ENCODE data around the gene ERO1B.
A peak's percentile ranks its signal among the peaks of the same experiment; 100 is the strongest.

Gene ERO1B

DNA sequence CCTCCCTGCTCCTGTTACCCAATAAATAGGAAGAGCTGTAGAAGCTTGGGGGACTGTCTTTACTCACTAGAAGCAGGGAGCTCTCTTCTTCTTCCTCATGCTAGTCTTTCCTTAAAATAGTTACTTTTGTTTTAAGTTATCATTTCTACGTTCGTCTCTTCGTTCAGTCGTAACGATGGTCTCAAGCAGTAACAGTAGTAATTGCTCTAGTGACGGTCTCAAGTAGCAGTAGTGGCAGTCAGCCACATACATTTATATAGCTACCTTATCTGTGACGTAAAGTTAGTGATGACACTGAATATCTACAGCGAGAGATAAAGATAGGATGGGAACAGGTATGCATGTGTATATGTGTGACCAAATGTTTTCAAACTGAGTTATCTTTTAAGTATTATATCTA, 15.4 kb upstream of the ERO1B start:
- no peak for DNase-seq

DNA sequence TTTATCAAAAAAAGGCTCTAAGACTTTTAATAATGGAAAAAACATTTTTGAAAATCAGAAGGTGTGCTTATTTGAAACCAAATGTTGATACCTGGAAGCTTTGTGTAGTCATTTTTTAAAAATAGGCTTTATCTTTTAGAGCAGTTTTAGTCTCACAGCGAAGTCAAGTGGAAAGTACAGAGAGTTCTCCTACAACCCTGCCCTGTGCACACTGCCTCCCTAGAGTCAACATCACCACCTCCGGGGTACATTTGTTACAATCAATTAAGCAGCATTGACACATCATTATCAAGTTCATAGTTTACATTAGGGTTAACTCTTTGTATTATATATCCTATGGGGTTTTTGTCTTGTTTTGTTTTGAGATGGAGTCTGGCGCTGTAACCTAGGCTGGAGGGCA, 10.7 kb upstream of the ERO1B start:
- no peak for DNase-seq

DNA sequence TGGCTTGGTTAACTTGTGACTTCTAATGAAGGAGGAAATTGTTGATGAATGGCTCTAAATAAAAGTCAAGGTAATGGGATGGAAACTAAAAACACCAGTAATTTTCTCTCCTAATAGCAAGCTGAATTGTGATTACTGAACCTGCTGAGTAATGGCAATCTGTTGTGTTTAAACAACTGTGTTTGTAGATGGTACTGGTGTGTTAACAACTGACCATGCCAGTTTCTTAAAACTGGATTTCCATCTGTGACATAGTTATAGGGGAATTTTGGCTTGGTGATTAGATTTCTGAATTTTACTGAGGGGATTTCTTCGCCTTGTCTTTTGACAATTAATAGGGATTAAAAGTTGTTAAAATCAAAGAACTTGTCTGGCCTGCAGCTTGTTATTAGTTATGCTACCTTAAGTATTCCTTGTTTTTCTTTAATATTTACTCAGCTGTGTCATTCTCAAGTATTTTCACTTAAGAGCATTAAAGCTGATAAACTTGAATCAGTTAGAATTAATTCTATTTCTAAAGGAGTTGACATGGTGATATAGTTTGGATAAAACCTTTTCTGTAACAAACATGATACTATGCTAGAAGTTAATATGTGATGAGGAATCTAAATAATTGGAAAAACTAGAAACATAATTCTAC, 7.9 kb upstream of the ERO1B start:
- no peak for DNase-seq

DNA sequence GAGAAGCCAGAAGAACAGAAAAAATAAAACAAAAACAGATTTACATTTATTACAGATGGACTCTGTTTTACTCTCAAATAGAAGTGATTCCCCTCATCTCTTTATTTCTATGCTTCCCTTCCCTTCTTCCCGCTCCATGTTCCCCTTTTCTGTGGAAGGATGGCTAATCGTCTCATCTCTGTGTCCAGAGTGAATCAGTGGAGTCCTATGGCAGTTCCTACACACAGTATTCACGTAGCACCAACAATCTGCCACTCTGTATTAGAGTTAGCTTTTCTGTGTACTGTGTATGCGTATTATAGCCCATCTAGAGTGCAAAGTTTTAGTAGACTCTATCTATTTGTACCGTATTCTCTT, 6.8 kb upstream of the ERO1B start:
- no peak for DNase-seq

DNA sequence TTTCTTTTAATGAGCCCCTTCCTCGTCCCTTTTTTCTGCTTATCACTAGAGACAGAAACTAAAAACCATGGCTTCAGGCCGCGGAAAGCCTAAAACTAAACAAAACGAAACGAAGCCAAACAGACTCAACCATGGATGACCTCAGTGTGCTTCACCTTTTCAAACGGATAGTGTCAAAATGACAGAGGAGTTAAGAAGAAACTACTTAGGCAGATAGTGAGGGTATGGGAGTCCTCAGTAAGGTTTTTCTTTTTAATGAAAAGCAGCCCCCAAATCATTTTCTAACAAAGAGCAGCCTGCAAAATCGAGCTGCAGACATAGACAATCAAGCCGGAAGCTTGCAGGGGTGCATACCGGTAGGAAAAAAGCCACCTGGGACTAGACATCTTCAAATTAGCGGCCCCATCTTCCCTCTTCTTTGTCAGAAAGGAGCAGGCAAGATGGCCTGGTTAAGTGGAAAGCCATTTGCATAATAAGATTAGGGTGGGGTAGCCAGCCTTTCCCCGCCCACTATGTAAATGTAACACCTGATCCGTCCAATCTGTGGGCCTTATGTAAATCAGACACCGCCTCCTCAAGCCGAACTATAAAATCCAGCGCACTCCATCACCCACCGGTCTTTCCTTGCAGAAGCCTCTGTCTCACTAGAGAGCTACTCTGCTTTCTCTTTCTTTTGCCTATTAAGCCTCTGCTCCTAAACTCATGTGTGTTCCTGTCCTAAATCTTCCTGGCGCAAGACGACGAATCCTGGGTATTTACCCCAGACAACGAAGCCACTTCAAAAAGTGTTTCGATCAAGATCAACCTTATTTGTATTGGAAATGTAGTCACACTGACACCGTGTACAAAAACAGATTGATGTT, 6.2 kb upstream of the ERO1B start:
- DNase-seq, result no peak

DNA sequence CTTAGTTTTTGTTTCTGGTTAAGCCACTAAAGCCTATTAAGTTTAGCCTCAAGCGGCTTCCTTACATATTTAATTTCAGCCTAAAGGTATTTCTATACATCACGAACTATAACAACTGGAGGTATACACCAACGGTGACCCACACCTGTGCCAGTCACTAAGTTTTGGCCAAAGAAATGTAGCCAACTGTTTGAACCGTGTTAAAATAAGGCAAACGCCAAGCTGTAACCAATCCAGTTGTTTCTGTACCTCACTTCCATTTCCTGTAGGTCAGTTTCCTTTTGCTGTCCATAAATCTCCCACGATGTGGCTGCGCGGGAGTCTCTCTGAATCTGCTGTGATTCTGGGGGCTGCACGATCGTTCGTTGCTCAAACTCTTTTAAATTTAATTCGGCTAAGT, 5.6 kb upstream of the ERO1B start:
- no peak for DNase-seq

DNA sequence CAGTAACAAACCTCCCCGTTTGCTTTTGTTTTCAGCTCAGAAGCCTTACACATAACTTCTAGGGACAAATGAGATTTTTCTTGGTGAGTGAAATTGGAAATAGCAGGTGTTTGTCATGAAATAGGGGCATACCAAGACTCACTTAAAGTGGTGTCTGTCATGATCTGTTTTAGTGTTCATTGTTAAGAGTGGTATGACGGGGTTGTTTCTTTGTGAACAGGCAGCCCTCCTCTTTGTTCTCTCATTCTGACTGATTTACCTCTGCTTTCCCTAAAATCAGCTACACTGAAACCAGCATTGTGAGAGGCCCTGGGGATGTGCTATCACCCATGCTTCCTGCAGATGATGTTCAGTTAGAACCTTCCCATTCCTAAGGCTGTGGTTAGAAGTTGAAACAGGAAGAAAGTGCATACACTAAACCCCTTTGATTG, 2.5 kb upstream of the ERO1B start:
- no peak for DNase-seq

DNA sequence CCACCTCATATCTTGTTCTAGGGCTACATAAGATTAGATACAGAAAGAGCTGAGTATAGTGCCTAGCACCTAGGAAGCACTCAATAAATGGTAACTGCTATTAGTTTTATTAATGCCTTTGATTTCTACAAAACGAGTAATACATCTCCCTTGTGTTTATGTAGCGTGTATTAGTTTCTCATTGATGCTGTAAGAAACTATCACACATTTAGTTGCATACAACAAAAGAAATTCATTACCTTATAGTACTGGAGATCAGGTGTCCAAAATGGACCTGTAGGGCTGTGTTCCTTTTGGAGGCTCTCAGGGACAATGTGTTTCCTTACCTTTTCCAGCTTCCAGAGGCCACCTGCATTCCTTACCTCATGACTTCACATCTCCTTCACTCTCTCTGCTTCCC, 961 bp upstream of the ERO1B start:
- no peak for DNase-seq

DNA sequence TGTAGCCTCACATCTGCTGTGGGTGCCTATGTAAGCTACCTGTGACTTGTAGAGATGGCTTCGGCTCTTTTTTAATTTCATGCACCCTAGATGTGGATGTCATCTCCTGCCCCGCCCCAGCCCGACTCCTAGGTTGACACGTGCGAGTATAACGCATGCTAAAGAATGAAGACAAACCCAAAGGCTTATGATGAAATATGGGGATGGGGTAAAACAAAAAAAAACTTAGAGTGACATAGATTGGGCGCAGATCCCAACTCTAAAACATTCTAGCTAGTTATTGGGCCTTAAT, 613 bp upstream of the ERO1B start:
- DNase-seq, result no peak

DNA sequence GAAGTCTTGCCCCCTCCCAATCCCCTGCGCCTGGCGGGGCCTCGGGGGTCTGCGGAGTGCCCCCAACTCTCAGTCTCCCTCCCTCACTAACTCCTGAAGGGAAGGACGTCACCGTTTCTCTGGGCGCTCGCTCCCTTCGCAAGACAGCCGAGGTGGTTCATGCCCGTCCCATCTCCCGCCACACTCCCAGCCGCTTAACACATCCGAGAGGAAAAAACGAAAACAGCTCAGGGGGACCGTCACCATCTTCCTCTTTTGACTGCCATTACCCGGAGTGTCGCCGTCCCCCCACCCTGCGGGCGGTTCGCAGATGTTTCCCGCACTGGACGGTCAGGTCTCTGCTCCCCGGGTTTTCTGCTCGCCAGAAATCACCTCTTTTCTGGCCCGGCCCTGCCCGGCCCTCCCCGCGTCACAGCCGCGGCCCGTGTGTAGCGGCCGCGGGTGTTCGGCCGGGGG, 532 bp downstream of the ERO1B start:
- DNase-seq, result peak; percentile 69

DNA sequence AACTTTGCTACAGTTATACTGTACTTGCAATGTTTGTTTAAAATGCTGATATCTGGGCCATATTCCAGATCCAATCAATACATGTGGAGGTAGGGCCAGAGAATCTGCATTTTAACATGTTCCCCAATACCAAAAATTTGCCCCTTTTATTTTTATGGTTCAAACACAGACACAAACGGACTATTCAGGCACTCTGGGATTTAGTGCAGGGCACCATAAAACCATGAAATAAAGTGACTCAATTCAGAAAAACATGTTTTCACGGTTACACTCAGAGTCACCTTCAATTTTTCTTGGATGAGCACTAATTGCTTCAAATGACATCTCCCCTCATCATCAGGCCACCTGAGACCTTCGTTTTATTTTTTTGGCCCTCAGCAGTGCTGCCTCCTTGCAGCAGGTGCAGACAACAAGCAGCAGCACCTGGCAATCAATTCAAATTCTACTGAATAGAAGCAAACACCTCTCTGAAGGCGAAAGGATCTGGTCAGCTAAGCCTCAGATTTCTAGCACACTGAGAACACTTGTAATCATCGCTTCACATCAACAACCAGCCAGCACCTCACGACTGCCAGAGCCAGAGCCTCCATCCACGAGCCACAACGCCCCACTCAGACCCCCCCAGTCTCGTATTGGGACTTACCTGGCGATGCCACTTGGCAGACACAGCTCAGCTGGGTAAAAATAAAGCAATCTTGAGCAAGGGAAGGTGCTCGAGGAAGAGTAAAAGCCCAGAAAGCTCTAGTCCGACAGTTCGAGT, 1.1 kb downstream of the ERO1B start:
- DNase-seq, result peak; percentile 54

DNA sequence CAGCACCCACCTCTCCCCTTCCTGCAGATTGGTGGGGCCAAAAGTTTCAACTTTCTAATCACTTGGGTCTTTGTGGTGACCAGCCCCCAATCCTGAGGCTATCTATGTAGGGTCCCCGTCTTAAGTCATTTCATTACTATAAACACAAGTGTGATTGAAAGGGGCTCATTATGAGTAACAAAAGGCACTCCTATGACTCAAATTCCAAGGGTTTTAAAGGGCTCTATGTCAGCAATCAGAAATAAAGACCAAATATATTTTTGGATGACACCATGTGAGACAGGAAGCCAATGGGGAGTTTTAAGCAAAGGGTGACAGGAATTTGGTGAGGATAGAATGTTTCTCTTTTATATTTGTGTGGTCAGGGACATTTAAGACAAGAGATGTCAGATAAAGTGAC, 6.2 kb downstream of the ERO1B start:
- no peak for DNase-seq

DNA sequence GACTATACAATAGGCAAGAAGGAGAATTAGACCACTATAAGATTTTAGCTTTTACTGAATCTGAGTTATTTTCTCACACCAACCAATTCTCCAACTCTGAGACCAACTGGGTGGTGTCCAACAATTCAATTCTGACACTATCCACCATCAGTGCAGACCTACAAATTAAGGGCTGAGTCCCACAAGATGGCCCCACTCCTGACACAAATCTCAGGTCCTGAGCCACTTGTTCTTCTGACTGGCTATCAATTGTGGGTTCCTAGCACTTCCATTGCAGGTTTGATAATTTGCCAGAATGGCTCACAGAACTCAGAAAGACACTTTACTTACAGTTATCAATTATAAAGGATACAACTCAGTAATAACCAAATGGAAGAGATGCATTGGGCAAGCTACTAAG, 6.7 kb downstream of the ERO1B start:
- no peak for DNase-seq

DNA sequence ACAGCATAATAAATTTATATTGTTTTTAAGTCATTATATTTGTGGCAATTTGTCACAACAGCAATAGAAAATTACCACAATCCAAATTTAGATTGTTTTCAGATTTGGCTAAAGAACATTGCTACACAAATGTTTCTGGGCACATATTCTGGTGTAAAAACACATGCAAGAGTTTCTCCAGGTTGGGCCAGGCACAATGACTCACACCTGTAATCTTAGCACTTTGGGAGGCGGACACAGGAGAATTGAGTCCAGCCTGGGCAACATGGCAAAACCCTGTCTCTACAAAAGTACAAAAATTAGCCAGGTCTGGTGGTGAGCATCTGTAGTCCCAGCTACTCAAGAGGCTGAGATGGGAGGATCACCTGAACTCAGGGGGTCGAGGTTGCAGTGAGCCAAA, 8.4 kb downstream of the ERO1B start:
- no peak for DNase-seq

DNA sequence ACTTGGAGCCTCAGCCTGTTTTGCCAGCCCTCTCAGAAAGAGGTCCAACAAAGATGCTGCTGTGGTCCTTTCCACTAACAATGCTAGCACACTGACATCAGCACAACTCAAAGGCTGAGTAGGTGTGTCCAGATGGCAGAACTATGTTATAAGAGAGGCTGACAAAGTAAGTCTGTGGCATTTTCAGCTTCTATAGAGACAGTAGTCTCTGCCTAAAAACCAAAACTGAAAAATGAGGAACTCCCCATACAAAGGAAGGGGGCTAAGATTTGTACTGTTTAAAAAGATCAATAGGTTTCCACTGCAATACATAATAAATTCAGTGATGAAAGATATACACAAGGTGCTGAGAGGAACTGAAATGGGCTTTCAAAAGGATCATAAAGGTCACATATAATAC, 12.3 kb downstream of the ERO1B start:
- no peak for DNase-seq

DNA sequence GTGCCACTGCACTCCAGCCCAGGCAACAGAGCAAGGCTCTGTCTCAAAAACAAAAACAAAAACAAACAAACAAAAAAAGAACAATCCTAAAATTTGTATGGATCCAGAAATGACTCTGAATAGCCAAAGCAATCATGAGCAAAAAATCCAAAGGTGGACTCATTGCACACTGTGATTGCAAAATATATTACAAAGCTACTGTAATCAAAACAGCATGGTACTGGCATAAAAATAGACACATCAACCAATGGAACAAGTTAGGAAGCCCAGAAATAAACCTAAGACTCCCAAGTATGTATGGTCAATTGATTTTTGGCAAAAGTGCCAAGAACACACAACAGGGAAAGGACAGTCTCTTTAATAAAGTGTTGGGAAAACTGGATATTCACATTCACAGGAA, 19.9 kb downstream of the ERO1B start:
- no peak for DNase-seq

DNA sequence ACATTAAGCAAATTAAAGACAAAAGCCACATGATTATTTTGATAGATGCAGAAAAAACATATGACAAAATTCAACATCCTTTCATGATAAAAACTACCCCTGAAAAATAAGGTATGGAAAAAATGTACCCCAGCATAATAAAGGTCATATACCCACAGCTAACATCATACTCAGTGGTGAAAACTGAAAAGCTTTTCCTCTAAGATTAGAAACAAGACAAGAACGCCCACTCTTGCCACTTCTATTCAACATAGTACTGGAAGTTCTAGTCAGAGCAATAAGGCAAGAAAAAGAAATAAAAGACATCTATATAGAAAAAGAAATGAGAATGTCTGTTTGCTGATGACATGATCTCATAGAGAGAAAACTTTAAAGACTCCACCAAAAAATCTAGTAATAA, 20.7 kb downstream of the ERO1B start:
- no peak for DNase-seq

DNA sequence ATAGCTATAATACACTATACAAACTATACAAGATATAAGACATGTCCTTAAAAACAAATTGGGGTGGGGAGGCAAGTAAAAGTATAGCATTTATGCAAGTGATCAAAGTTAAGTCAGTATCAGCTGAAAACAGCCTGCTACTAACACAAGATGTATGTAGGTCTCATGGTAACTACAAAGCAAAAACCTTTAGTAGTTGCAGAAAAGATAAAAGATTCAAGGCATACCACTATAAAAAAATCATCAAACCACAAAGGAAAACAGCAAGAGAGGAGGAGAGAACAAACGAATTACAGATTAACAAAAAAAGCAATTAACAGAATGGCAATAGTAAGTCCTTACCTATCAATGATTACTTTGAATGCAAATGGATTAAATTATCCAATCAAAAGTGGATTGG, 22.7 kb downstream of the ERO1B start:
- no peak for DNase-seq

DNA sequence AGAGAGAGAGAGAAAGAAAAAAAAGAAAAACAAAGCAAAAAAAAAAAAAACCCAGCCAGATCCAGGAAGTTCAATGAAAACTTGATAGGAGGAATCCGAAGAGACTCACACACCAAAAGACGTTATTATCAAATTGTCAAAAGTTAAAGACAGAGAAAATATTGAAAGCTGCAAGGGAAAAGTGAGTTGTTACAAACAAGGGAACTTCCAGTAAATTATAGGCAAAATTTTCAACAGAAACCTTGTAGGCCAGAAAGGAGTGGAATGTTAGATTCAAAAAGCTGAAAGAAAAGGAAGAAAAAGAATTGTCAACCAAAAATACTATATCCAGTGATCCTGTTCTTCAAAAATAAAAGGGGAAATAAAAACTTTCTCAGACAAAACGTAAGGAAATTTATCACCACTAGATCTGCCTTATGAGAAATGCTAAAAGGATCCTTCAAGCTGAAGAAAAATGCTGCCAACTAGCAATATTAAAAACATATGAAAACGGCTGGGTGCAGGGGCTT, 23.6 kb downstream of the ERO1B start:
- DNase-seq, result no peak

DNA sequence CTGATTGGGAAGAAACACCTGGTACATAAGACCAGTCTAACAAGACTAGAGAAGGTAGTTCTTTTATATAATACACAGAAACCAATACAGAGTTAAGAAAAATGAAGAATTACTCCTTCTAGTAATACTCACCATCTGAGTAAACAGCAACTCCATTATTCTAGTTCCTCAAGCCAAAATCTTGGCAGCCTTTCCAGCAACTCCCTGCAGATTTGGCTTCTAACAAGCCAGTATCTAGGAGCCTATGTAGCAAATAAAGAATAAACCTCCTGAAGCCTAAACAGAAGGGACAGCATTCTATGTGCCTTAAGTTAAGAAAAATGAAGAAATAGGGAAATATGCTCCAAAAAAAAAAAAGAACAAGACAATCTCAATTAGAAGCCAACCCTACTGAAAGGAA, 24.5 kb downstream of the ERO1B start:
- DNase-seq, result no peak

DNA sequence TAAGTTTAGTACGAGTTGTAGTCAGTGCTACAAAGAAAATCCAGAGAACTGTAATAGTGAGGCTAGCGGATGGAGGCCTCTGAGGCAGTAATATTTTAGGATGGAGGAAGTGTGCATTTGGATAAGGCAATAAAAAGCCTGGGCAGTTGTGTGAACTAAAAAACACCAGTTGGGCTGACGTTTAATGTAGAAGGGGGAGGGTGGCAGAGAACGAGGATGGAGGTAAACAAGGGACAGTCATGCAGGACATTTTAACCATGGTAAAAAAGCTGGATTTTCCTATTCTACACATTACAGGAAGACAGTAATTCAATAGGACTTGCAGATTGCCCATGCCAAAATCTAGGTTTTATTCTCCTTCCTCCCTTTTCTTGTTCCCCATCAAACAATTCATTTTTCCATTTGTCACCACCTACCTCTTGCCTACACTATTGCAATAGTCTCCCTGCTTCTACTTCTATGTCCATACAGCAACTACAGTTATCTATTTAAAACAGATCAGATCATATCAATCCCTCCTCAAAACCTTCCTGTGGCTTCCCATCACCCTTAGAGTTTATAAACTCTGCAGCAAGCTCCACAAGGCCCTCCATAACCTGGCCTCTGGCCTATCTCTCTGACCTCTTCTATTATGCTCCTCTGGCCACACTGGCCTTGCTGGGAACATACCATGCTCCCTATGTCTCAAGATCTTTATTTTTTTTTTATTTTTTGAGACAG, 27.7 kb downstream of the ERO1B start:
- no peak for DNase-seq

DNA sequence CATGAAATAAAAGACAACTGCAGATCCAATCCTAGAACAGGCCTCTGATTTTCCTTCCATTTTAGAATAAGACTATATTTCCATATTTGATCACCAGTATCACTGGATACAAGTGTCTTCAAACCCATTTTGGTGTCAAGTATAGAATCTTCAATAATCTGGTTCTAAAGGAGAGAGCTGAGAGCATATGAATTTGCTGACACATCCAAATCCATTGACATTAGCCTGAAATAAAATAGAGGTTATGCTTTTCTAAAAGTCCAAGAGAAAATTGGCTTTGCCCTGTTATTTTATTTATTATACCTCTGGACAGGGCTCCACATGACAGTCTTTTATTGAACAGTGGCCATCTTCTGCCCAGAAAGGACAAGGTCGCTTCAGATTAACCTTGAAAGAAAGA, 28.6 kb downstream of the ERO1B start:
- no peak for DNase-seq

DNA sequence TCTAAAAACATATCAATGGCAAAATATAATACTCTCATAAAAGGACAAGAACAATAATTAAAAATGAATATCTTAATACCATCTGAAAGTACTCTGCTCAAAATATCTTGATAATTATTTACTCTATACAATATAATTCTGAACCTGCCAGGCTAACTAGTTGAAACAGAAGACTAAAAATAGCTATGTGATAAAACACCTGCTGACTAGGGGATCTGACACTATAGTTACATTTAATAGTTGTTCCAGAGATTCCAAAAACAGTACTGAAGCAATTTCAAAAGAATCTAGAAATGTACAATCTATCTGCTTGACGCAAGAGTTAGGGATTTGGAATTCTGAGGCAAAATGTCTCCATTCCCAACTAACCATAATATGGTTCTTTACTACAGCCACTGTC, 30.2 kb downstream of the ERO1B start:
- no peak for DNase-seq

Data from right forelimb (tissue), 1 donor.